HL-60/S4 (cell line): Measurements from ENCODE around the gene LRP1.

Experiments
- in situ Hi-C: fragments of 300-500 bp; cut with MboI; formaldehyde crosslinking; loops from 2 replicates; pipeline ENCODE4 v1.14.3; 2022; ENCODE audit warnings: low sequenced_read_pairs

The LRP1 gene

DNA sequence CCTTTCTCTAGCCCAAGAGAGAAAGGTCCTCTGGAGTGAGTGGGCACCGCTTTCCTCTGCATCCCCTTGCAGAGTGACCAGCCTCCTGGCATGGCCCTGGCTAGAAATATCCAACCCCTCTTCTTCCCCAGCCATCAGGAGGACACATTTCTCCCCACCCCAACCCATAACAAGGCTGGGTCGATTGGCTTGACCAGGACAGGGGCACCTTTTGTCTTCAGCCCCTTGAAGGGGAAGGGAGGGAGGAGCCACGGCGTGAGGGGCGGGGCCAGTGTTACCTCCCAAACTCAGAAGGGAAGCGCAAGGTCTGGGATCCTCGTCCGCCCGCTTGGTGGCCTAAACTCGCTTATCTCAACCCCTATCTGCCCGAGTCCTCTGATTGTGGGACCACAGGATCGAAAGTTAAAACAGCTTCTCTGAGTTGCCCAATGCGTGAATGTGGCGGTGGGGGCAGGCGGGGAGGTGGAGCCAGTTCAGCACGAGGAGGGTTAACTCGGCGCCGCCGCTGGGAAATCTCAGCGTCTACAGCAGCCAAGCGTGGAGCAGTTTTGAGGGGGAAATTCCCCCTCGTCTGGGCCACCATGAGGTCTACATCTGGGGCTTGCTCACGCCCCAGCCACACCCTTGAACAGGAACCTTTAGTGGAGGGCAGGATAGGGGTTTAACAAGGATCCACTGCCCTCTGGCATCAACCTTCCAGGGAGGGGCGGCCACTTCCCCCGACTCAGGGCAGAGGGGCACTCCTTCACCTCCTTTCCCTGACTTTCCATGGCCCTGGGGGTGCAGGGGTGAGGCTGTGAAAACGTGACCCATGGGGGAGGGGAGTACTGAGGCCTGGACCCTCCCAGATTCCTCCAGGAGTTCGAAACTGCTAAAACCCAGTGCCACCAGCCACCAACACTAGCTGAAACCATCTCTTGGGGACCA lies 17.9 kb upstream of the LRP1 start:
- in situ Hi-C loops: loop anchor here (10.0 to 25.0 kb wide), 2 partner anchors 96 to 348 kb away; partner anchors contain the start of genes HSD17B6, PRIM1 and TAC3

DNA sequence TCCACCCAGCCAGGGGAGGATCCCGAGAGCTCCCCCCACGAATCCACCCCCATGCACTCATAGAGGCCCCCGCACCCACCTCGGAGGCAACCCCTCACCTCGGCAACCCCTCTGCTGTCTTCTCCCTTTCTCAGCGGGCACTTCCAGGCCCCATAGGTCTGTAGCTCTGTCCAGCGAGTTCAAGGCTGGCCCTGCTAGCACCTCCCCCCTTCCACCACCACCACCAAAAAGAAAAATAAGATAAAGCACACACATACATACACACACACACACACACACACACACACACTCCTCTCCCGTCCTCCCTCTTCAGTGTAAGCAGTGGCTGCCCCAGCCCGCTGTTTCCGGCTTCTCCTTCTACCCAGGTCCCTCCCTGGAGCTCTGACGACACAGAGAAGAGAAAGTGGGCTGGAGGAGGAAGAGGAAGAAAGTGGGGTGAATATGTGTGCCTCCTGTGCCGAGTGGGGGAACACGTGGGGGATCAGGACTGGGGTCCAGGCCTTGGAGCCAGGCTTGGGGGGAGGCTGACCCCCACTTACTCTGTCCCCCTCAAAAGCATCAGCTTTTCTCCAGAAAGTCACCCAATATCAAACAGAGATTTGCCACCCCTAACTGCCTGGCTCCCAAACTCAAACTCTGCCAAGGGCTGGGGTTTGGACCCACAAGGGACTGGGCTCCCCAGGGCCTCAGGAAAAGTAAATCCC lies 17.1 kb upstream of the LRP1 start, which contains the start of gene STAT6:
Gene STAT6, minus strand, starts transcription at position 332 of the 704 bp plus-strand sequence. CDS start 3,084 bp downstream, outside the sequence.
- in situ Hi-C loops: loop anchor here (10.0 to 25.0 kb wide), 2 partner anchors 96 to 349 kb away; partner anchors contain the start of genes HSD17B6, PRIM1 and TAC3

DNA sequence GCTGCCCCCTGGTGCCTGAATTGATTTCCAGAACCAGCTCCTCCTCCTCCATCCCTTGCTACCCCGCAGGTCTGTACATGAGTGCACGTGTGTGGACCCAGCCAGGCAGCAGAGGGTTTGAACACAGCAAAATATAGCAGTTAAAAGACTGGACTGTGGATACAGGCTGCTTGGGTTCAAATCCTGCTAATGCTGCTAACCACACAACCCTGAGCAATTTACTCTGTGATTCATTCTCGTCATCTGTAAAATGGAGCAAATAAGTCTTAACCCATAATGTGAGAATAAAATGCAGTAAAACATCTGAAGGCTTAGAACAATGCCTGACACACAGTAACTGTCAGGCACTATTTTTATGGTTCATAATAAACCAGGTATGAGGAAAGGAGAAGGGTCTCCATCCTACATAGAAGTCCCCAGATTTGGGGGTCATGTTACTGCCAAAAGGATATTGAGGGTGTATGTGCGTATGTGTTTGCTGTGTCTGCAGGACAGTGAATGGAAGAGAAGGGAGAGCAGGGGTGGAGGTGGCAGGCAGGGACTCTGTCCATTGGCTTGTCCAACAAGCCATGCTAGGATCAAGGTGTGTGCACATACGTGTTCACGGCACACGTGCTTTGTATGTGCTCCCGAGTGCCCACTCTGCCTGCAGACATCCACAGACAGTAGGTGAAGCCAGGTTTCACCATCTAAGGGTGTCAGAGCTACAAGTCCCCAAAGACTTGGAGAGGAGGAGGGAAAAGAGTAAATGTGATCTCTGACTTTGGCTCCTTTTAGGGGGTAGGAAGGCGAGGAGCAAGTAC lies 15.6 kb upstream of the LRP1 start:
- in situ Hi-C loops: loop anchor here (10.0 to 25.0 kb wide), 2 partner anchors 98 to 350 kb away; partner anchors contain the start of genes HSD17B6, PRIM1 and TAC3

DNA sequence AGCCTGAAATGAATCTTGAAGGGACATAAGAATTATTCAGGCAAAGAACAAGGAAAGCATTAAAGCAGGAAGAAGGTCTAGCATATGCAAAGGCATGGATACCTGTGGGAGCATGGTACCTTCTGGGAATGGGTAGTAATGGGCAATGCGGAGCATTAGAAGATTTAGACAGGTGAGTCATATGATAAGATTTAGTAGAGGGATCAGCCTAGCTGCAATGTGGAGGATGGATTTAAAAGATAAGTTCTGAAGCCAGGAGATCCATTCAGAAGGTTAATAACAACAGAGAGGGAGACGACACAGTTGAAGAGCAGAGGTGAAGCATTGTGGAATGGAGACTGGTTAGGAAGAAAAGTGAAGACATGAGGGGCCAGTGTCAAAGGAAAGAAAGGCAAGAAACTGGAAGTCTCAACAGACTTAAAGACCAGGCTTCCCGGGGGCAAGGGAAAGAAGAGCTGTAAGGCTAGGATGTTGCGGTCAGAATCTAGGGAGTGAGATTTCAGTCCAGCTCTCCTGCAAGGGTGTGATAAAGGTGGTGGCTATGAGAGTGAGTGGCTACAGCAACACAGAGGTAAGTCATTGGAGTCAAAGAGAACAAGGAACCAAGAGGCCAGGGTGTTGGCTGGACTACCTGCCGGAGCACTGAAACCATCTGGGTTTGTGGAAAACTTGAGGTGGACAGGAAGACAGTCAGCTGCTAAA lies 11.6 kb upstream of the LRP1 start:
- in situ Hi-C loops: loop anchor here (10.0 to 25.0 kb wide), 2 partner anchors 102 to 354 kb away; partner anchors contain the start of genes HSD17B6, PRIM1 and TAC3

DNA sequence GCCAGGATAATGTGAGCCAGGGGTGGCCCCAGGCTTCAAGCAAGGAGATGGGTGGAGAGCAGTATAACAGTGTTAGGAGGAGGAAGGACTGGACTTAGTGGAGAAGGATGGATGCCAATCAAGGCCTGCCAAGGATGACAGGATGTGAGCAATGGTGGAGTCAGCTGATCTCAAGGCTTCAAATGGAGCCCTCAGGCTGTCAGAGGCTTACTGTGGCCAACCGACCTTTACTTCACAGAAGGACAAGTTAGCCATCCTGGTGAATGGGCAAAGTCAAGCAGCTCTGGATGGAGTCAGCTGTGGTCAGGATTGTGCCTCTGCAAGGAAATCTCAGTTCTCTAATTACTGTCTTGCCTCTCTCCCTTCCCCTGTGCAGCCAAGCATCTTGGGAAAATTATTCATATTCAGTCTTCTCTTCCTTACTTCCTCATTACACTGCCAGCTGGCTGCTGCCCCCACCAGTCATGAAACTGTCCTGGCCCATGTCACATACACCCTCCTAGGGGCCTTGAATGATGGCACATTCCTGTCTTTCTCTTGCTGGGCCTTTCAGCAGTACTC lies 9.5 kb upstream of the LRP1 start:
- in situ Hi-C loops: loop anchor here (10.0 to 25.0 kb wide), 2 partner anchors 104 to 356 kb away; partner anchors contain the start of genes HSD17B6, PRIM1 and TAC3

DNA sequence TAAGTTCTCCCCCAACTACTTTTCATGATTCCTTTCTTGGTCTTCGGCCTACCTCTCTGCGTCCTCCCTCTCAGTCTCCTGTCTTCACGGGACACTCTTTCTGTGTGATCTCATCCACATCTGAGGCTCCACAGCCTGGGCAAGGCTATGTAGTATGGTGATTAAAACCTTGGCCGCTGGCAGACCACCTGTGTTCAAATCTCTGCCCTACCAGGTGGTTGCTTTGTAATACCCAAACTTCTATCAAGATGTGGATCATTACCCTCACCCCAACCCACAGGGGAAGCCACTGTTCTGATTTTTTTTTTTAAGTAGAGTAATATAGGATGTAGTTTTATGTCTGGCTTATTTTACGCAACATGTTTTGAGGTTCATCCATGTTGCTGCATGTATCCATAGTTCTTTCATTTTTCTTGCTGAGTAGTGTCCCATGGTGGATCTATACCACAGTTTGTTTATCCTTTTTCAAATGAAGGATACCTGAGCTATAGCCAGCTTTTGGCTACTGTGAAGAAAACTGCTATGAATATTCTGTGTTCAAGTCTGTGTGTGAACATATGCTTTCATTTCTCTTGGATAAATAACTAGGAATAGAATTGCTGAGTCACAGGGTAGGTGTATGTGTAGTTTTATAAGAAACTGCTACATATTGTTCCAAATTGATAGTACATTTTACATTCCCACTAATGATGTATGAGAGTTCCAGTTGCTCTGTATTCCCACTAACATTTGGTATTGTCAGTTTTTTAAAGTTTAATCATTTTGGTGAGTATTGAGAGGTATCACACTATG lies 8.8 kb upstream of the LRP1 start:
- in situ Hi-C loops: loop anchor here (5.0 to 25.0 kb wide), 3 partner anchors 58 to 357 kb away; partner anchors contain the start of genes HSD17B6, PRIM1 and TAC3

DNA sequence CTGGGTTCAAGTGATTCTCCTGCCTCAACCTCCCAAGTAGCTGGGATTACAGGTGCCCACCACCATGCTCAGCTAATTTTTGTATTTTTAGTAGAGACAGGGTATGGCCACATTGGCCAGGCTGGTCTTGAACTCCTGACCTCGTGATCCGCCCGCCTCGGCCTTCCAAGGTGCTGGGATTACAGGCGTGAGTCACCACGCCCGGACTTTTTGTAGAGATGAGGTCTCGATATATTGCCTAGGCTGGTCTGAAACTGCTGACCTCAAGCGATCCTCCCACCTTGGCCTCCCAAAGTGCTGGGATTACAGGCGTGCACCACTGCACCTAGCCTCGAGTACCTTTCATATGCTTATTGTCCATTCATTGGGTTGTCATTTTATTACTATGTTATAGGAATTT lies 7.6 kb upstream of the LRP1 start:
- in situ Hi-C loops: loop anchor here (5.0 to 25.0 kb wide), 2 partner anchors 57 to 358 kb away; partner anchors contain the start of genes HSD17B6 and PRIM1

DNA sequence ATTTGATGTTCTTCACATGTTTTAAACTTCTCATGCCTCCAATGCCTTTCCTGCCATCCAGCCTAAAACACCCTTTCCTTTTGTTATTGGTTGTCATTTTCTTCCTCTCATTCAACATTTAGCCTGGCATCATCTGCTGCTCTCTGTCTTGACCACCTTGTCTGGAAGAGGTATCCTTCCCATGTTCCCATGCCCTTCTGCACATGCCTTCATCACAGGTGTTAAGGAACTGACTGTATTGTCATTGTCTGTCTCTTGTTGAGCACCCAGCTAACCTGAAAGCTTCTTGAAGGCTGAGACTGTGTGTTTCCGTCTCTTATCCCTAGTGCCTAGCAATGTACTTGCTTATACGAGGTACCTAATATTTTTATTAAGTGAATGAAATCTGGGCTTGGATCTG lies 4.5 kb upstream of the LRP1 start:
- in situ Hi-C loops: loop anchor here (5.0 to 25.0 kb wide), 2 partner anchors 53 to 362 kb away; partner anchors contain the start of genes HSD17B6 and PRIM1

DNA sequence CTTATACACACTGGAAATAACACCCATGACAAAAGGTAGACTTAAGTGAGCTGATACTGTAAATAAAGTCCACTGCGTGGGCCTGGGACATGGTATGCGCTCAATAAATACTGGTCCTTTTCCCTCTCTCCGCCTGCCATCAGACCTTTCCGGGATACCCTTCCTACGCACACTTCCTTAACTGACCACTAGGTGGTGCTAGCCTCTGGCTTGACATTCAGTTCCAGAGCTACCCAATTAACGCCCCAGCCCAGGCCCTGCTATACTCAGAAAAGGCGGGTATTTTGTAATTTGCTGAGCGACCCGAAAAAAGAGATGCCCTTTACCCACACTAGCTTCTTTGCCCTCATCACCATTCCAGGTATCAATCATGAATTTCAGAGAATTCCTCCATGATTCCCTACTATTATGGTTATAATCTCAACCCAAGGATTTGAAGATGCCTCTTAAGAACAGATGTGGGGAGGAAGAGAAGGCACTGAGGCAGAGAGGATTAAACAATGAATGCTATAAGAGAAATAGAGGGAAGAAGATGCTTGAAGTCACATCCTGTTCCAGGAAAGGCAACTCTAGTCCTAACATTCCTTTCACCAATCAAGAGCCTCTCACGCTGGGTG lies 3.9 kb upstream of the LRP1 start:
- in situ Hi-C loops: loop anchor here (5.0 to 25.0 kb wide), 2 partner anchors 53 to 362 kb away; partner anchors contain the start of genes HSD17B6 and PRIM1

DNA sequence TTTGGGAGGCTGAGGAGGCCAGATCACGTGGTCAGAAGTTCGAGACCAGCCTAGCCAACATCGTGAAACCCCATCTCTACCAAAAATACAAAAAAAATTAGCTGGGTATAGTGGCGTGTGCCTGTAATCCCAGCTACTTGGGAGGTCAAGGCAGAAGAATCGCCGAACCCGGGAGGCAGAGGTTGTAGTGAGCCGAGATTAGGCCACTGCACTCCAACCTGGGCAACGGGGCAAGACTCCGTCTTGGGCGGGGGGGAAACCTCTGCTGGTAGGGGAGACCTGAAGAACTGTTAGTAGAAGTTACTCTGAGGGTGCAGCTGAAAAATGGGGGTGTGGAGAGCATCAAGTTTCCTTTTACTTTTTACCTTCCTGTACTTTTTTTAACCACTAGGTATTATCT lies 2.2 kb upstream of the LRP1 start:
- in situ Hi-C loops: no loop called here

DNA sequence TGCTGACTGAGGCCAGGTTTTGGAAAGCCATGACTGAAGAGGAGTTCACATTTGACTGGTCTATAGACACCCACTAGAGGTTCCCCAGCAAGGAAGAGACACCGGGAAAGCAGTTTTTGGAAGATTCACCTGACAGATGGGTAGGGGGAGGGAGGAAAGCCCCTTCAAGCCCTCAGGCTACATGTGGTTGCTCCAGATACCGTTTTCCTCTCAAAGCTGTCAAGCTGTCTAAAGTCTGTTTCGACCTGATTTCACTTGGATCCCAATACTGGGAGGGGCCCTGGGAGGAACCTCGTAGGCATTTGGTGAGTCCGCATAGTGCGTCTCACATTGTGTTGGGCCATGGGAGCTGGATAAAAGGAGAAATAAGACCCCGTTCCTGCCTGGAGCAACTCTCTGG lies 1.7 kb upstream of the LRP1 start:
- in situ Hi-C loops: no loop called here

DNA sequence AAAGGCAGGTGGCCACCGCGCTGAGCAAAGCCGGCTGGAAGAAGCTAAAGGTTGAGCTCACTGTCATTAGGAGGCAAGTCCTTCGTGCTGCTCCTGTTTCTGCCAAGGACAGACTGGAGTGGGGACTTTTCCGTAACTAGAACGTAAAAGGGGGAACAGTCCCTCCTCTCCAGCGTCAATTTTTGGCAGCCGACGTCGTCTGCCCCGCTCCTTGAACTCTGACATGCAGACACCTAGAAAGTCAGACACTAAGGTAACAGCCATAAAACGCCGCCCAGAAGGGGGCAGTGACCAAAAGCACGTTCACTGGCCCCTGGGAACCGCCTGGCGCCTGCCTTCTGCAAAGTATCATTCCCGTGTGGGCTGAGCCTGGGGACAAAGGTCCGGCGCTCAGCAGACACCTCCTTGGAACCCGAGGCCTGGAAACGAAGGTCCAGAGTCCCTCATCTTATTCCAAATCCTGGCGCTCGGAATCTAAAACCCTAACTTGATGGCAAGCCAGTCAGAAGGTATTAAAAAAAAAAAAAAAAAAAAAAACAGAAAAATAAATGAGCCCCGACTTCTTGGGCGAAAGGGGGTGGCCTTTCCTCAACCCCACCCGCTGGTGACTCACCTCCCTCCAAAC lies 1.1 kb upstream of the LRP1 start:
- in situ Hi-C loops: no loop called here

DNA sequence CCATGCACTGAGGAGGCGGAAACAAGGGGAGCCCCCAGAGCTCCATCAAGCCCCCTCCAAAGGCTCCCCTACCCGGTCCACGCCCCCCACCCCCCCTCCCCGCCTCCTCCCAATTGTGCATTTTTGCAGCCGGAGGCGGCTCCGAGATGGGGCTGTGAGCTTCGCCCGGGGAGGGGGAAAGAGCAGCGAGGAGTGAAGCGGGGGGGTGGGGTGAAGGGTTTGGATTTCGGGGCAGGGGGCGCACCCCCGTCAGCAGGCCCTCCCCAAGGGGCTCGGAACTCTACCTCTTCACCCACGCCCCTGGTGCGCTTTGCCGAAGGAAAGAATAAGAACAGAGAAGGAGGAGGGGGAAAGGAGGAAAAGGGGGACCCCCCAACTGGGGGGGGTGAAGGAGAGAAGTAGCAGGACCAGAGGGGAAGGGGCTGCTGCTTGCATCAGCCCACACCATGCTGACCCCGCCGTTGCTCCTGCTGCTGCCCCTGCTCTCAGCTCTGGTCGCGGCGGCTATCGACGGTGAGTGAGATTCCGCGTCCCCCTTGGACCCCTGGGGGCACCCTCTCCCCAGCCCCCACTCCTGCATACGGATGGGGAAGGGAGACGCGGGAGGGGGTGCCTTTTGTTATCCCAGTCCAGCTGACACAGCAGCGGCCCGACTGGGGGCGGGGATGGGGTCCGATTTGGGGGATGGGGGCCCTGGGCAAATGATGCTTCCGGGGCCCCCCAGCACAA lies 400 bp downstream of the LRP1 start:
- in situ Hi-C loops: no loop called here

DNA sequence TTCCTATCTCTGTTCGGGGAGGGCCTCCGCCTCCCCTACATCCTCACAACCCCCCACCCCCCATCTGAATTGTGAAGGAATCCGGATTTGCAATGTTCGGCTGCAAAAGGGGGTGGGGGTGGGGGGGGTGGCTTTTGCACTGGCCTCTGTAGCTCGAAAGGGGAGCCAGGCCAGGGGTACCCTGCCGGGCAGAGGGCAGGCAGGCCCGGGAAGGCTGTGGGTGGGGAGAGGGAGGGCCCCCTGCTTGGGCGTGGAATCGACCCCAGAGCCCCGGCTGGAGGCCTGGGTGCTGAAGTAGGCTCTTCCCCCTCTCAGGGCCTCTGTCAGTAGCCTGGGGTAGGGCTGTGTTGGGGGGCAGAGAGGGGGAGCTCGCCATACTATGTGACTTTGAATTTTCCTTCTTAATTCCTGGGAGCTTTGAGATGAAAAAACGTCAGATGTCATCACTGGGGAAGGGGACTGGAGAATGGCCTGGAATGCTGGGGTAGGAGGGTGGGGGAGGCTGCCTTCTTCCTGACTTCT lies 1.1 kb downstream of the LRP1 start:
- in situ Hi-C loops: no loop called here

DNA sequence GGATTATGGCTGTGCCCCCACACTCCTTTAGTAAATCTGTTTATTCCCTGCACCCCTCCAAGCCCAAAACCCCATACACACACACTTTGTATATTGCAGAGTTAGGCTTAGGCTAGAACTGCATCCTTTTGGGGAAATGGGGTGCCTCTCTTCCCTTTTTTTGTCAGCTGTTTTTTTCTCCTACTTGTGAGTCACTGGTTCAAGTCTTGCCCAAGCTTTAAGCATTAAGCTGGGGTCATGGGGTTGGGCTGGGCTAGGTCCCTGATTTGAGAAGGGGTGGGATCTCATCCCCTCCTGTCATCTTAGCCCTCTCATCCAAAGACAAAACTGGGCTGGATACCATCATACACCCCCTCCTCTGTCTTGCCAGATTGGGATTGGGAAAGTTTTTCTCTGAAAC lies 1.6 kb downstream of the LRP1 start:
- in situ Hi-C loops: no loop called here

DNA sequence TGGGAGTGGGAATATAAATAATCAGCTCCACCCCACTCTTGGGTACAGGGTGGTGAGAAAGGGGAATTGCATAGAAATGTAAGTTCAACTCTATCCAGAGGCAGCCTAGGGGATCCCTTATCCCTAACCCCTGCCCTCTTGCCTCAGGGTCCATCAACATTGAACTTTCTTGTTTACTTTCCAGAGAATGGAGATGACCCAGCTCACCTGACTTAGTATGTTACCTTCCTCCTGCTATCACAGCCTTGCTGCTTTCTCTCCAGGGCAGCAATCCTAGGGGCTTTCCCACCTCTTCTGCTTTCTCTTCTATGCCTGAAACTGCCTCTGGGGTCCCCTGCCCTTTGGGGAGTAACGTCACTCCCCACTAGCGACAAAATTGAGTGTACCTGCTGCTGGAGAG lies 2.7 kb downstream of the LRP1 start:
- in situ Hi-C loops: no loop called here
